LoVo (cell line): ENCODE results near the gene PICALM.
A peak's percentile ranks its signal among the peaks of the same experiment; 100 is the strongest.

ENCODE experiments used
- DNase-seq: peaks from one replicate; pipeline ENCODE4 v3.0.0-alpha.2; 2016; ENCODE audit warnings: low spot score

Gene PICALM

DNA sequence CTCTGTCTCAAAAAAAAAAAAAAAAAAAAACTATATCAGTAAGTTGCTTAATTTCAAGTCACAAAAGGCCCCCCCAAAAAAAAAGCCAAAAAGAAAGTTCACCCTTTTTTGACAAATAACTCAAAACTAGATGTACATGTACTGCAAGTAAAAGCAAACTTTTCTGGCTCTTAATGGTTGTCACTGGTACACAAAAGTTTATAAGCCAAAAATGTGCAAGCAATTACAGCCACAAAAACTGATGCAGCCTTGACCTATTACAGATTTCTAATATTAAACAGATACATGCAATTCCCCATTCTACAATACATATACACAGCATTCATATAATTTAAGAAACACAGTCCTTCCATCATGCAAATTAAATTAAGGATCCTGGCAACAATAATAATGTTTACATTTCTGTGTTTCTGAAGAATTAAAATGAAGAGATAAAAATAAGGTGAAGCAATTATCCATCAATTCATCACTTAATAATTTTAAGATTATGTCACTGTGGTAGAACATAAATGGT lies 18.6 kb downstream of the PICALM start:
- DNase-seq: no peak

DNA sequence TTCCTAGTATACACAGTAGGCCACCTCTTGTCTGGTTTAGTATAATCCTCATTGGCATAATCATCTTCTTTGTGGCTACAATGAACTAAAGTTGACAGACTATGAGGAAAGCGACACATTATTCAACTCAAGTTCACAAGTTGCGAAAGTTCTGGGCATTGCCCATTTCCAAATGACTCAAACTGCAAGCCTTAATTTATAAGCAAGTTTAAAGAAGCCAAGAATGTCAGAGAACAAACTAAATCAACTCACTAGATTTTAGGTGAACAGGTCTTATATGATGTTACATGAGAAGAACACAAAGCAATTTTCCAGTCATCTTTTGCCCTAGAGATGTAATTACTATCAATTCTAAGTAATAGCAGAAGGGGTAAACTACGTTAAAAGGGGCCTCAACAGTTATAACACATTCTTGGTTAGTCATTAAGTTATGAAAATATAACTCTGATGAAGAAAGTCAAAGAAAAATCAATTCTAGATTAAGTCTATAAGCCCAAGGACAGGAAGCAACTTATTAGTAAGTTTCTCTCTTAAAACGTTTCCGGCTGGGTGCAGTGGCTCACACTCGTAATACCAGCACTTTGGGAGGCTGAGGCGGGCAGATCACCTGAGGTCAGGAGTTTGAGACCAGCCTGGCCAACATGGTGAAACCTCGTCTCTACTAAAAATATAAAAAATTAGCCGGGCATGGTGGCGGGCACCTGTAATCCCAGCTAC lies 21.5 kb downstream of the PICALM start:
- DNase-seq: no peak

DNA sequence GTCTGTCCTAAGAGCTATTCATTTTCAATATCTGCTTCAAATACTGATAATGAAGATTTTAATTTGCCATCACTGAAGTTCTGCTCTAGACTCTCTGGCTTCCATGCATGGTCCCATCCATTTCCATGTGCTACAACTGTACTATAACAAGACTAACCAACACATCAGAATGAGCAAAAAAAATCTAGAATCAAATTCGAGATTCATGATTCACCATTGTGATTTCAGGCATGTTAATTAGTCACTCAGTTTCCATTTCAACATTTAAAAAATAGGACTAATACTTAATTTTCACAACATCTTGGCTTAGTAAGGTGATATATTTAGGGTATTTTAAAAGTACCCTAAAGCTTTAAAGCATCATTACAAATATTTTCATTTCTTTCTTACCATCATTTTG lies 22.8 kb downstream of the PICALM start:
- no peak for DNase-seq

DNA sequence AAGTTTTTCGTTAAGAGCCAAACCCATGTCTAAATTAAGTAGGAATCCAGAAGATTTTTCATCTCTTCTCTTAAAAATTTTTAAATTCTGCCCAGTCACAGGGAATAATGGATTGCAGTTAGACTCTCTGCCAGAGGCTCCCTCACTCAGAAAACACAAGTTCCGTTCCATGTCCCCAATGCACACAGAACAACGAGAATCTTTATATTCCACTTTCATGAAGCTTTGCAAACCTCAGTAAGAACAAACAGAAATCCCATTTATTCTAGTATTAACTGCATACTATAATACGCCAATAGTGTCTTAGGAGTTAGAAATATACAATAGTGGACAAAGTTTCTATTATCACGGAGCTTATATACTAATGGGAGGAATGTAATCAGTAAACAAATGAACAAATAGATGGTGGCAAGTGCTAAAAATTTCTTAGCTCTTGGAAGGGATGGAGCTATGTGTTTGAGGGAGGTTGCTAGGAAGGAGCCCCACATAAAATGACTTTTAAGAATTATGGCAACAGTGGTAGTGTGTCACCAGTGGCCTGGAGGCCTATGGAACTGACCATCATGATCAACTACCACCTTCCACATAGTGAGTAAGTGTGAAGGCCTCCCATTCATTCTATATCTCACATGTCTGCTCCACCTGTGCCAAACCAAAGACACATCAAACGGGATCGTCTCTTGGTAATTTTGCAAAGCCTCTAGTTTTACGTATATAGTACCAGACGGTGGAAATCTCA lies 24.9 kb downstream of the PICALM start:
- no peak for DNase-seq

DNA sequence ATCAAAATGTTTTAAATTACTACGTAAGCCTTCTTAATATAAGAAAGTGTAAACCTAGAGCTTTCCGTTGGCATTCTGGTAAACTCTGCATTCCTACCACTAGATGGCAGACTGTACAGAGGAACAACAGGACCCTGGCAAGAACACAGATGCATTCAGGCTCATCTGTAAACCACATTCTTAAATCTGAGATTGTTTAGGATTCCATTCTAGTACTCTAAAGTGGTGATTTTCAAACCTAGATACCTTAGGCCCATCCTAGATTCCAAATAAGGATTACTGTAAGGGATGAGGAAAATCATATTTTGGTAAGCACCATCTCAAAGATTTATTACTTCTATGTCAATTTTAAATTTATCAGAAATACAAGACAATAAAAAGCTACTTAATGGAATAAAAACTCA lies 26.9 kb downstream of the PICALM start:
- peak; percentile 84 for DNase-seq

DNA sequence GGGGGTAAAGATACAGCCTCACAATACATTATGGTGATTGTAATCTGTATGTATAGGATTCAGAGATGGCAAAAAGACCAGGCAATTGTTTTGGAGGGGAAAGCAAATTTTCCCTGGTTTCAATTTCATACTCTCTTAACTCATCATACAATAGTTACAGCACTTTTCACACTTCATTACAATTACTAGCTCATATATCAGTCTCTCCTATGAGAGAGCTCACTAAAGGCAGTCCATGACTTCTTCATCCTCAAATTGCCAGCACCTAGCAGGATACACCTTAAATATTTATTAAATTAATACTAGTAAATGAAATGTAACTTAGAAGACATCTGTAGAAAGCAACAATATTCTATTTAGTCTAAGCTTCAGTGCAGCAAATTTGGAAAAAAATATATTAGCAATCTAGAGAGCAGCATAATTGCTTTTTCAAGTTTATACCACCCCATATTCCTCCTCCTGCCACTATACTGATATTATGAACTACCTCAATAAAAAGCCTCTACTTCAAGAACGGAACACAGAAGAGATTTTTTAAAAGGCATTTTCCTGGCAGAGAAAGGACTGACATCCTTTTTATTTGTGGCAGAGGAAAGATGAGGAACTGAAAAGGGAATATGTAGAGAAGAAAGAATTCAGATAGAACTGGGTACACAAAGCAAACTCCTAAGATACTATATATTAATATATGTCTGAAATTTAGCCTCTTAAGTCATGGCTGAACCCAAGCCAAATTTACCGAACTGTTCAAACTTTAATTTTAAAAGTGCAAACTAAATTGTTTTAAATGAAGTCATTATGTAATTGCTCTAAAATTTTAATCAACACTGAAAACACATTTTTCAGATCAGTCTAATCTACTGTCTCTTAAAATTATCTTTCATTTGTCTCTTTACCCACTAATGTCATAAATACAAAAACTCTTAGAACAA lies 27.7 kb downstream of the PICALM start:
- DNase-seq: no peak

DNA sequence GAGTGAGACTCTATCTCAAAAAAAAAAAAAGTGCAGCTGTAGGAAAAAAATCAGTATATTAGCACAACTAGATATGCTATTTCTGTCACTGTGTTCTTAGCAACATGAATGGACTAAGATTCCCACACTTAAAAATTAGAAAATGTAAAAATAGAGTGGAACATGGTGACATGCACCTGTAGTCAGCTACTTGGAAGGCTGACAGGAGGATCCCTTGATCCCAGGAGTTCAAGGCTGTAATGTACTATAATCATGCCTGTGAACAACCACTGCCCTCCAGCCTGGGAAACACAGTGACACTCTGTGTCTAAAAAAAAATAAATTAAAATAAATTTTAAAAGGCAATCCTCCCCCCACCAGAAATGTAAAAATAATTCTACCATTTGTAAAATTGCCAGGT lies 29.8 kb downstream of the PICALM start:
- DNase-seq: no peak

DNA sequence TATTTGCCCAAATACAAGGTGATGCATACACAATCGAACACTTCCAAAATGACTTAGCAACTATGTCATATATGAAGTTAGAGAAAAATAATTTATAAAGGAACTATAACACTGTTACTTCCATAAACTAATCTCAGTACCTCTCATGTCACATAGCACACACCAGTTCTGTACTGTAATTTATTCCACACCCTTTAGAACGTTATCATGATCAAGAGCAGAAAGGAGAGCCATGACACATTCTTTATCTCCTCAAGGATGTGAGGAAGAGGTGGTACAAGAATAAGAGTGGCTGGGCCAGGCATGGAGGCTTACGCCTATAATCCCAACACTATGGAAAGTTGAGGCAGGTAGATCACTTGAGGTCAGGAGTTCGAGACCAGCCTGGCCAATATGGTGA lies 31.1 kb downstream of the PICALM start:
- no peak for DNase-seq

DNA sequence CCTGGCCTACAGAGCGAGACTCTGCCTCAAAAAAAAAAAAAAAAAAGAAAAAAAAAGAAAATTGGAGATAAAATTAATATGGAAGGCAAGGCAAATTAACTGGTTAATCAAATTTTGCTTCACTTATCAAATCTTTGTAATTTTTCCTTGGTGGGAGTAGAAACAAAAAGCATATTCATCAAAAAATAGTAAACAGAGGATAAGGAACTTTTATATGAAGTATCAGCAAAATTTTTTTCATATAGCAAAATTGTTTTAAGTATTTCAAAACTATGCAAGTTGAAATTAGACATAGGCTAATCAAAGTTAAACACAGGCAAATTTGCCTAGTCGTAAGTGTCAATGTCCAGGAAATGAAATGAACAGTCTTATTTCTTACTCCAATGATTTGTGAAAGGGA lies 33.0 kb downstream of the PICALM start:
- no peak for DNase-seq

DNA sequence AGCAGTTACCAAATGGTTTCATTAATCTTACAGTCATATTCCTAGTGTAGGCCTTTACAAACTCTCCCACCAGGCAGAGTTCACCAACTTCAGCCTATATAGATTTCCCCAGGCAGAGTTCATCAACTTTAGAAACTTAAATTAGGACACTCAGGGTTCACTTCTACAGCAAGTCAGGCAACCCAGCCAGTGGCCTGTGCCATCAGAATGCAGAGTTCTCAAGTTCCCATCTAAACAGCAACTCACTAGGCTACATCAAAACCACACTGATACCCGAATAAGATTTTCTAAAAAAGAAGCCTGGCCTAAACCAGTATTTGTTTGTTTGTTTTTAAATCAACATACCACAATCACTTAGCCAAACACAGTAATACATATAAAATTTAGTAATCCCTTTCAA lies 33.7 kb downstream of the PICALM start:
- no peak for DNase-seq

DNA sequence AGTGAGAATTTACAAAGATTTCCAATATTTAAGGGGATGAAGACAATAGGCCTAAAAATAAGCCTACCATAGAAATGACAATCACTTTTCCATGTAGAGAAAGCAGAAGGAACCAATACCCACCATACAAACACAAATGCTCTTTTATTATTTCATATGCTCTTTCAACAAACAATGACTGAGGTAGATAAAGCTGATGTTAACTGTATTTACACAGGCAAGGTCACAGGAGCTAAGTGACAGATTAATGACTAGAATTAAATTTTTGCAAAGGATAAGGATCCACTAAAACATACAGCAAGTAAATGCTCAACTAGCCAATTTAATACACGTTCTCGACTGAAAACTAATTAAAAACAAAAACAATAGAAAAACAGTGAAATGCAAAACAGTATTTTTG lies 34.2 kb downstream of the PICALM start:
- DNase-seq: no peak

DNA sequence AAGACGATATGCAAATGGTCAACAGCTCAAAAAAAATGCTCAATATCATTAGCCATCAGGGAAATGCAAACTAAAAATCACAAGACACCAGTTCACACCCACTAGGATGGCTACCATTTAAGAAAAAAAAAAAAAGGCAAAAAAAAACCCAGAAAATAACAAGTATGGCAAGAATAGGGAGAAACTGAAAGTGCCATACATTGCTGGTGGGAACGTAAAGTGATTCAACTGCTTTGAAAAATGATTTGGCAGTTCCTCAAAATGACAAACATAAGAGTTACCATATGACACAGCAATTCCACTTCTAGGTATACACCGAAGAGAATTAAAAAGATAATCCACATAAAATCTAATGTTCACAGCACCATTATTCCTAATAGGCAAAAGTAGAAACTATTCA lies 47.5 kb downstream of the PICALM start:
- no peak for DNase-seq

DNA sequence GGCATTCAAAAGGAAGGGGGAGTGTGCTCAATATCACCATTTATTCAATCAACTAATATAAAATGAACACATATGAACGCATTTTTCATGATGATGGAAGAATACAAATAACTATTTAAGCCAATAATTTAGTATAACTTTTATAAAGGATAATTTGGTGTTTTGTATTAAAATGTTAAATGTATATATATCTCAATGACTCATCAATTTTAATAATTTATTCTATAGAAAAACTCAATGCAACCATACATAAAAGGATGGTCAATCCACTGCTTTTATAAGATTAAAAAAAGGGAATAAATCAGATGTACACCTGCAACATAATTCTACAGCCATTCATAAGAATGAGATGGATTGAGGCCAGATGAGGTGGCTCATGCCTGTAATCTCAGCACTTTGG lies 50.6 kb downstream of the PICALM start:
- no peak for DNase-seq

DNA sequence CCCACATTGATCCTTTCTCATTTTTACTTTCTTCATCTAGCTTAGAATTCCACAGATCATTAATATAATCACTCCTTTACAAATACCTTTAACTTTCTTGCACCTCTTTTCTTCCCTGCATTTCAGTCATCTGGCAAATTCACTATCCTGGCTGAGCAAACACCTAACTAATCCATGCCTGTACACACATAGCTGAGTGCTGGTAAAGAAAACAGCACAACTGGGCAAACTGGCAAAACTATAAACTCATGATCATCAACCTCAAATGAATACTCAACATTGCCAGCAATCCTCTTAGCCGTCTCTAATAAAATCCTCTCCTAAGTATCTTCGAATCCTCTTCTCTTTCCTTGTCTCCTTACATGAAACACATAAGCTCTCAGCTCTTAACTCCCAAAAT lies 52.4 kb downstream of the PICALM start:
- no peak for DNase-seq

DNA sequence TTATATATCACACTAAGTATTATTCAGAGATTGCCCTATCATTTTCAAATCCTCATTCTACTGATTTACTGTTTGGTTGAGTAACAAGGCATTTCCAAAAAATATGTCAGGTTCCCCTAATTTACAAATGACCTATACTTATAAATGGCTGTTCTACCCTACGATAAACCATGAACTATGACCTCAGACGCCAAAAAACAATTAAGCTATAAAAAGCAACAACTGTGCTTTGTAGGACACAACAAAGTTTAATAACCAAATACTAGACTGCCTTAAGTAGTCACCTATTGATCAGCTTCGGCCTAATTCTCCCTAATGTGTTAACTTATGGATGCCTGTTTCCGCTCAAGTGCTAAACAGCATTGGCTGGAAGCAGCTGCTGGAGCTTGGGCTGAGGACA lies 53.2 kb downstream of the PICALM start:
- no peak for DNase-seq

DNA sequence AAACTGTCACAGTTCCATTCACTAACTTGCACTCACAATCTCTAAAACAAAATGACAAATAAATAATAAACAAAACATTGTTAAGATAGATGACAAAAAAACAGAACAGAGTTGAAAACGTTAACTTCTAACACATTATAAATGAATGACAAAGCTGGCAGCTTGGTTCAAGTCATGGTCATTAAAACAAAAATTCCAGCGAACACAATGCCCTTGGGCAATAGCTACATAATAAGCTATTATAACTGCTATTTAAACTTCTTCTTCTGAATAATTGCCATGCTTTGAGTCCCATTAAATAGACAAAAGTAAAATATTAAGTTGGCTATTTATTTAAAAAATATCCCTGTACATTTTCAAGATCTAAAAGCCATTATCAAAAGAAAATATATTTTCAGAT lies 54.7 kb downstream of the PICALM start:
- DNase-seq: no peak

DNA sequence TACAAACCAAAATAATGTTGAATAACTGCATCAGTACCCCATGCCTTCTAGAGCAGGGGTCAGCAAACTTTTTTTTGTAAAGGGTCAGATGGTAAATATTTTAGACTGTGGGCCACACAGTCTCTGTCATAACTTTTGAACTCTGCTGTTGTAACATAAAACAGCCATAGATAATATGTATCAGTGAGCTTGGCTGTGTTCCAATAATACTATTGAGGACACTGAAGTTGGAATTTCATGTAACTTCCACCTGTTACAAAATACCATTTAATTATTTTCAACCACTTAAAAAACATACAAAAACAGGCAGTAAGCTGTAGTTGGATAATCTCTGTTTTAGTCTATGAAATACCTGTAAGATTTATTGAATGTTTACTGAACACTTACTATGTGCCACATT lies 55.2 kb downstream of the PICALM start:
- no peak for DNase-seq

DNA sequence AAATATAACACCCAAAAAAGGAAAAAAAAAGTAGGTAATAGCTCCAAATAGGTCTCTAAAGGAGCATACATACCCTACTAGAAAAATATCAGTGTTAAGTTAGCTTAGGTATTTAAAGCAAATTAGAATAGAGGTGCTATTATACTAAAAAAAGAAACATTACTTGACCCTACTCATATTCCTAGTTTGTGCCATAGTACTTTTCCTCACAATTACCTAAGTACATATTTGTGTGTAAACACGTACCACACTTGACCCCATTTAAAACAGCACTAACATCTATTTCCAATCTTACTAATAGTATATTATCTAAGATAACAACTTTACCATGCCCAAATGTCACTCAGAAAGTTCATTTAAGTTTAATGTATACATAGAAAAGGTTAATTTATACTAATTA lies 57.7 kb downstream of the PICALM start:
- DNase-seq: no peak

DNA sequence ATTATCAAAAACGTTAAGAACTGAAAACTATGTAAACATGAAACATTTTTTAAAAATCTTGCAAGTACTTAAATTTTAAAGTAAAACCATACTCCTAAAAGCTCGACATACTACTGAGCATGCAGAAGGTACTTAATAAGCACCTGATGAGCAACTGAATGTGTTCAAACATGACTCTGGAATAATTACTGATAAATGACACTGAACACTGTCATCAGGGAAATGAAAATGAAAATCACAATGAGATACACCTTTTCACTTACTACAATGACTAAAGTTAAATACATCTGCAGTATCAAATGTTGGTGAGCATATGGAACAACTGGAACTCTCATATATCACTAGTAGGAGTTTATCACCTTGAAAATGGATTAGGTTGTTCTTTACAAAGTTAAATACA lies 65.2 kb downstream of the PICALM start:
- no peak for DNase-seq

DNA sequence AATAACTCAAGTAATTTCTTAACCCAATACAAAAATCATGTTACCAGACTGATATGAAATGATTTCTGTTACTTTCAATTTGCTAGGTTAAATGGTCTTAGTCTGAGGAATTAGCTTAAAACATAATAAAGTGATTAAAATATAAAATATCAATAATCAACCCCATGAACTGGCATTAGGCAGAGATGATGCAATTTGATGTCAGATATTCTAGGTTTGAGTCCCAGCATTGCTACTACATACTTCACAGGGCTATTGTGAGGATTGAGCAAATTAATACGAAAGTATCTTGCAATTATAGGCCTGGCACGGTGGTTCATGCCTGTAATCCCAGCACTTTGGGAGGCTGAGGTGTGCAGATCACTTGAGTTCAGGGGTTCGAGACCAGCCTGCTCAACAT lies 66.5 kb downstream of the PICALM start:
- DNase-seq: no peak

DNA sequence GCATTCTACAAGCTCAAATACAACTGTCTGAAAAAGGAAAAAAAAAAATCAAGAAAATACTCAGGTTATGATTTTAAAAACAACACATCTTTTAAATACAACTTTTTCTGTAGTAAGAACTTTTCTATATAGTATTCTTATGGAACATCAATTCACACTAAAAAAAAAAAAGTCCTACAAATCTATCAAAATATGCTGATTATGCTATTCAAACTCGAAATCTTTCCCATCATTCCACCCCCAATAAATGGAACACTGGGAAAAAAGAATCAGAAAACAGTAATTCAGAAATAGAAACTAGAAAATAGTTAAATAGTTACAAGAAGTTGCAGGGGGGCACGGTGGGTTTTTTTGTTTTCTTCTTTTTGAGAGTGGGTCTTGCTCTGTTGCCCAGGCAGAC lies 77.4 kb downstream of the PICALM start:
- DNase-seq: no peak

DNA sequence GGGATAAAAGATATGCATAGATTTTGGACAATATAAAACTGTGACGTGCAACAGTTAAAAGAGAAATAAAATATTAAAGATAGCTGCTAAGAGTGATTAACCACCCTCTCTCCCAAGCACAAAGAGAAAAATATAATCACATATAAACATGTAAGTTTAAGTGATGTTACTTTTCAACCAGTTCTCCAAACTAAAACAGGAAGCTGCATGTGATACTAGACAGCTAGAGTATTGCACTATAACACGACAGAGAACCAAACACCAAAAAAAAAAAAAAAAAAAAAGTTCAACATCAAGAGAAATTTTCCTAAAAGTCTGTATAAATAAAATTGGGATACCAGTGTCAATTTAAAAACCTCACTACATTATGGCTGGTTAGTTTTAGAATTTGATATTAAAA lies 79.1 kb downstream of the PICALM start:
- DNase-seq: no peak

DNA sequence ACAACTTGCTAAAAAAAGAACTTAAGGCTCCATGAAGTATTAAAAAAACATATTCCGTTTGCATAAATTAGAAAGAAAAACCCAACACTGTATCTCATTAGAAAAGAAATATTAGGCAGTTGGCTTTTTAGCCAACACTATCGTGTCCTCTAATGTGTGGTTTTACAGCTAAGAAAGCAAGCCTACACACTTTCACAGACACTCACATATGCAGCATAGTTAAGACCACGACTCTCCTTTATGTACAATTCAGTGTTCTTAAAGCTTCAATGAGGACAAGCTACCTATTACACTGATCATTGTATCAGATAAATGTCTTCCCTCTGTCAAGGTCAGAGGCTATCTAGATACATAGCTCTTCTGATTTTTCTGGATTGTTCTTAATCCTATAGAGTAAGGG lies 80.1 kb downstream of the PICALM start:
- no peak for DNase-seq
